SU-DHL-6 (cell line): ENCODE results near the gene SASS6.

Experiments used
- H2AFZ ChIP-seq: fragments of 200-600 bp; sonication (generic); 2 replicates; pipeline ENCODE4 v1.6.1; 2014; ENCODE audit warnings: low read depth, mild to moderate bottlenecking, moderate library complexity, mixed read lengths, antibody characterized with exemption, low read length; ENCODE audit not compliant: severe bottlenecking
- H3F3A ChIP-seq: fragments of 200-600 bp; shearing (Covaris generic); 2 replicates; pipeline ENCODE4 v1.6.0; 2016; ENCODE audit warnings: antibody characterized with exemption, mild to moderate bottlenecking; ENCODE audit not compliant: insufficient read depth
- H3K27ac ChIP-seq: fragments of 200-600 bp; sonication (generic); 2 replicates; pipeline ENCODE4 v1.5.1; 2016; ENCODE audit warnings: low read depth, mild to moderate bottlenecking, low read length, moderate library complexity, mixed read lengths
- H3K27me3 ChIP-seq: fragments of 200-600 bp; sonication (generic), shearing (Covaris generic); 2 replicates; pipeline ENCODE4 v1.6.0; 2014; ENCODE audit warnings: mild to moderate bottlenecking, low read length
- H3K36me3 ChIP-seq: fragments of 200-600 bp; sonication (generic); 2 replicates; pipeline ENCODE4 v1.6.1; 2014; ENCODE audit warnings: mild to moderate bottlenecking, low read length, mixed read lengths
- H3K4me2 ChIP-seq: fragments of 300-600, 200-600 bp; shearing (Covaris generic), sonication (generic); 2 replicates; pipeline ENCODE4 v1.6.0; 2014; ENCODE audit warnings: low read length, low read depth, mild to moderate bottlenecking; ENCODE audit not compliant: poor library complexity, severe bottlenecking
- H3K4me3 ChIP-seq: fragments of 200-600 bp; sonication (generic); 2 replicates; pipeline ENCODE4 v1.5.1; 2014; ENCODE audit warnings: antibody characterized with exemption, low read length, mild to moderate bottlenecking, mixed read lengths; ENCODE audit not compliant: insufficient read depth, poor library complexity, severe bottlenecking
- H3K79me2 ChIP-seq: fragments of 200-600 bp; sonication (generic); 2 replicates; pipeline ENCODE4 v1.6.1; 2014; ENCODE audit warnings: mild to moderate bottlenecking, low read length, moderate library complexity; ENCODE audit not compliant: insufficient read depth
- H3K9ac ChIP-seq: fragments of 200-600 bp; sonication (generic); 2 replicates; pipeline ENCODE4 v1.7.0; 2014; ENCODE audit warnings: mild to moderate bottlenecking, low read length
- H3K9me2 ChIP-seq: fragments of 200-600 bp; sonication (generic); replicated peaks from 2 replicates; pipeline ENCODE4 v1.6.1; 2014; ENCODE audit warnings: low read length; ENCODE audit not compliant: insufficient read depth
- H3K9me3 ChIP-seq: fragments of 200-600 bp; sonication (generic); 2 replicates; pipeline ENCODE4 v1.6.1; 2014; ENCODE audit warnings: low read length, mixed read lengths; ENCODE audit not compliant: insufficient read depth
- H4K20me1 ChIP-seq: fragments of 200-600 bp; sonication (generic); 2 replicates; pipeline ENCODE4 v1.6.1; 2014; ENCODE audit warnings: low read depth, mild to moderate bottlenecking, antibody characterized with exemption, low read length, moderate library complexity, mixed read lengths
- CTCF ChIP-seq: fragments of 200-600 bp; sonication (generic); IDR thresholded peaks from one replicate; pipeline ENCODE4 v1.5.1; 2017; ENCODE audit warnings: antibody characterized with exemption, mild to moderate bottlenecking, low read length, moderate library complexity; ENCODE audit not compliant: insufficient read depth, poor library complexity, severe bottlenecking
- EZH2phosphoT487 ChIP-seq: fragments of 200-600 bp; sonication (generic), shearing (Covaris generic); conservative IDR thresholded peaks from 2 replicates; pipeline ENCODE4 v1.6.1; 2018; ENCODE audit warnings: mild to moderate bottlenecking, antibody characterized with exemption, low read length, moderate library complexity, mixed read lengths

The SASS6 gene

GRCh38 chr1:100053119-100053518 lies 79.6 kb downstream of the SASS6 start:
- Histone ChIP-seq H3K27me3 (no peaks in the 10 kb centered on the region), H3K4me2 (no peak overlapping the region), H3K79me2 (peaks cover 92% of the 10 kb centered on the region), H3K9me3 (no peaks in the 10 kb centered on the region), H2AFZ (no peak overlapping the region), H3F3A (0 out of 2 replicates have a peak, but pooled peaks cover 10% of the 10 kb centered on the region), H3K4me3 (no peak overlapping the region), H3K36me3 (peaks cover 22% of the 10 kb centered on the region), H3K27ac (no peak overlapping the region), H3K9ac (no peak overlapping the region), H4K20me1 (peaks cover 5% of the 10 kb centered on the region; the same call in 1 of the 2 replicates), H3K9me2 (no peaks in the 10 kb centered on the region)
- TF ChIP-seq CTCF (no peak), EZH2phosphoT487 (no peak)

GRCh38 chr1:100051893-100052292 lies 80.8 kb downstream of the SASS6 start:
- H2AFZ ChIP-seq = no peak overlapping the region
- no peak for TF ChIP-seq EZH2phosphoT487
- H3K4me3 ChIP-seq = no peak overlapping the region
- no peaks in the 10 kb centered on the region for H3K9me2 ChIP-seq
- H3F3A ChIP-seq = 0 out of 2 replicates have a peak, but pooled peaks cover 8% of the 10 kb centered on the region
- no peak overlapping the region for H3K9ac ChIP-seq
- no peak overlapping the region for H3K4me2 ChIP-seq
- H3K27me3 ChIP-seq = no peaks in the 10 kb centered on the region
- no peaks in the 10 kb centered on the region for H3K9me3 ChIP-seq
- H3K36me3 ChIP-seq = peaks cover 17% of the 10 kb centered on the region; the same call in 1 of the 2 replicates
- H3K27ac ChIP-seq = no peak overlapping the region
- peaks cover 4% of the 10 kb centered on the region; the same call in 1 of the 2 replicates for H4K20me1 ChIP-seq
- H3K79me2 ChIP-seq = peaks cover 92% of the 10 kb centered on the region

- peaks cover 17% of the 10 kb centered on the region; the same call in 1 of the 2 replicates for H3K36me3 ChIP-seq
- H2AFZ ChIP-seq = no peak overlapping the region
Observed at GRCh38 chr1:100051401-100051800, 81.3 kb downstream of the SASS6 start.

More at GRCh38 chr1:100051401-100051800, 81.3 kb downstream of the SASS6 start:
- TF ChIP-seq CTCF = no peak
- TF ChIP-seq EZH2phosphoT487 = no peak
- Histone ChIP-seq H3K27ac (no peak overlapping the region), H3K4me3 (no peak overlapping the region), H3K9me2 (no peaks in the 10 kb centered on the region), H4K20me1 (peaks cover 4% of the 10 kb centered on the region; the same call in 1 of the 2 replicates), H3K79me2 (peaks cover 92% of the 10 kb centered on the region), H3K4me2 (no peak overlapping the region), H3F3A (0 out of 2 replicates have a peak, but pooled peaks cover 8% of the 10 kb centered on the region), H3K27me3 (no peaks in the 10 kb centered on the region), H3K9me3 (no peaks in the 10 kb centered on the region), H3K9ac (no peak overlapping the region)
